GM18868 (cell line): ENCODE results near the gene RTTN.

Experiments used
- ATAC-seq: cut with Tn5 transposase; IDR thresholded peaks from one replicate; pipeline ENCODE4 v1.9.1; 2021; ENCODE audit warnings: mild to moderate bottlenecking, moderate library complexity; ENCODE audit not compliant: unreplicated experiment

Gene RTTN

GRCh38 chr18:70085641-70086040 is 119.8 kb downstream of the RTTN start:
- ATAC-seq, result no peak

- ATAC-seq, result no peak
These were observed 123.1 kb downstream of the RTTN start for GRCh38 chr18:70082430-70082829.

GRCh38 chr18:70078106-70078505 is 127.4 kb downstream of the RTTN start:
- no peak for ATAC-seq

- ATAC-seq, result no peak
These were observed 129.6 kb downstream of the RTTN start for GRCh38 chr18:70075906-70076305.

- no peak for ATAC-seq
These were observed 131.4 kb downstream of the RTTN start for GRCh38 chr18:70074116-70074515.

GRCh38 chr18:70073432-70073831 is 132.1 kb downstream of the RTTN start:
- ATAC-seq, result no peak

- ATAC-seq, result peak; percentile 77
These were observed 132.8 kb downstream of the RTTN start for GRCh38 chr18:70072678-70073077.

- no peak for ATAC-seq
These were observed 135.5 kb downstream of the RTTN start for GRCh38 chr18:70069965-70070364.

GRCh38 chr18:70069382-70069781 is 136.1 kb downstream of the RTTN start:
- ATAC-seq, result no peak

GRCh38 chr18:70068981-70069380 is 136.5 kb downstream of the RTTN start:
- ATAC-seq, result peak; percentile 46

- ATAC-seq, result no peak
These were observed 145.8 kb downstream of the RTTN start for GRCh38 chr18:70059684-70060083.

GRCh38 chr18:70058916-70059315 is 146.6 kb downstream of the RTTN start:
- peak; percentile 99 for ATAC-seq

- ATAC-seq, result no peak
These were observed 157.4 kb downstream of the RTTN start for GRCh38 chr18:70047931-70048603.

- ATAC-seq, result no peak
These were observed 158.7 kb downstream of the RTTN start for GRCh38 chr18:70046796-70047195.

GRCh38 chr18:70046207-70046606 is 159.3 kb downstream of the RTTN start:
- ATAC-seq, result no peak

- no peak for ATAC-seq
These were observed 160.9 kb downstream of the RTTN start for GRCh38 chr18:70044632-70045031.

- ATAC-seq, result no peak
These were observed 163.9 kb downstream of the RTTN start for GRCh38 chr18:70041459-70042050.

- ATAC-seq, result no peak
These were observed 166.3 kb downstream of the RTTN start for GRCh38 chr18:70039186-70039585.

- ATAC-seq, result peak; percentile 36
These were observed 167.9 kb downstream of the RTTN start for GRCh38 chr18:70037431-70038061.

- ATAC-seq, result peak; percentile 97
These were observed 168.6 kb downstream of the RTTN start for GRCh38 chr18:70036771-70037347.

- no peak for ATAC-seq
These were observed 169.3 kb downstream of the RTTN start for GRCh38 chr18:70036168-70036567.

- no peak for ATAC-seq
These were observed 174.3 kb downstream of the RTTN start for GRCh38 chr18:70031221-70031620.
